Occipital lobe (tissue), 2 donors: ENCODE results near the gene ARHGAP18. TPM values are rescaled to one million over a fixed set of nuclear protein-coding genes. Genes with fewer than 3 reads are reported as not detected.

Source experiments
- DNase-seq: peaks from one replicate; lab custom pipeline; 2025; lab: John Stamatoyannopoulos, UW
- total RNA-seq: library from RNA; depleted of rRNA; stranded (reverse); fragments of >200 nt; gene quantifications from one replicate; pipeline ENCODE4 v1.2.3, GENCODE V29; 2014

The ARHGAP18 gene
- total RNA-seq, 1 donor from 2014 or later, result 8.6 TPM

- DNase-seq, result no peak
Measured at GRCh38 chr6:129617986-129618385, 92.0 kb downstream of the ARHGAP18 start.

- no peak for DNase-seq
Measured at GRCh38 chr6:129615496-129615895, 94.5 kb downstream of the ARHGAP18 start.

GRCh38 chr6:129615020-129615419, 95.0 kb downstream of the ARHGAP18 start:
- no peak for DNase-seq

GRCh38 chr6:129614464-129614863, 95.5 kb downstream of the ARHGAP18 start:
- DNase-seq, result no peak

GRCh38 chr6:129612440-129612839, 97.5 kb downstream of the ARHGAP18 start:
- no peak for DNase-seq

- no peak for DNase-seq
Measured at GRCh38 chr6:129609635-129610034, 100.3 kb downstream of the ARHGAP18 start.

GRCh38 chr6:129608886-129609537, 101.0 kb downstream of the ARHGAP18 start:
- DNase-seq, result no peak

- DNase-seq, result no peak
Measured at GRCh38 chr6:129607581-129608186, 102.3 kb downstream of the ARHGAP18 start.

- no peak for DNase-seq
Measured at GRCh38 chr6:129606664-129607063, 103.3 kb downstream of the ARHGAP18 start.

GRCh38 chr6:129605967-129606366, 104.0 kb downstream of the ARHGAP18 start:
- DNase-seq, result no peak

- DNase-seq, result no peak
Measured at GRCh38 chr6:129605095-129605494, 104.9 kb downstream of the ARHGAP18 start.

GRCh38 chr6:129604321-129604720, 105.7 kb downstream of the ARHGAP18 start:
- no peak for DNase-seq

- no peak for DNase-seq
Measured at GRCh38 chr6:129603741-129604140, 106.2 kb downstream of the ARHGAP18 start.

- no peak for DNase-seq
Measured at GRCh38 chr6:129601323-129601722, 108.7 kb downstream of the ARHGAP18 start.

- no peak for DNase-seq
Measured at GRCh38 chr6:129599467-129599866, 110.5 kb downstream of the ARHGAP18 start.

GRCh38 chr6:129598244-129599187, 111.5 kb downstream of the ARHGAP18 start:
- DNase-seq, result no peak

- DNase-seq, result no peak
Measured at GRCh38 chr6:129597023-129597713, 112.8 kb downstream of the ARHGAP18 start.

- no peak for DNase-seq
Measured at GRCh38 chr6:129596522-129596921, 113.5 kb downstream of the ARHGAP18 start.

- DNase-seq, result no peak
Measured at GRCh38 chr6:129593233-129593564, 116.8 kb downstream of the ARHGAP18 start.

- DNase-seq, result no peak
Measured at GRCh38 chr6:129592516-129593232, 117.3 kb downstream of the ARHGAP18 start.

GRCh38 chr6:129590408-129591022, 119.5 kb downstream of the ARHGAP18 start:
- no peak for DNase-seq
